ENCODE data around the gene HRAS.

HRAS gene

DNA sequence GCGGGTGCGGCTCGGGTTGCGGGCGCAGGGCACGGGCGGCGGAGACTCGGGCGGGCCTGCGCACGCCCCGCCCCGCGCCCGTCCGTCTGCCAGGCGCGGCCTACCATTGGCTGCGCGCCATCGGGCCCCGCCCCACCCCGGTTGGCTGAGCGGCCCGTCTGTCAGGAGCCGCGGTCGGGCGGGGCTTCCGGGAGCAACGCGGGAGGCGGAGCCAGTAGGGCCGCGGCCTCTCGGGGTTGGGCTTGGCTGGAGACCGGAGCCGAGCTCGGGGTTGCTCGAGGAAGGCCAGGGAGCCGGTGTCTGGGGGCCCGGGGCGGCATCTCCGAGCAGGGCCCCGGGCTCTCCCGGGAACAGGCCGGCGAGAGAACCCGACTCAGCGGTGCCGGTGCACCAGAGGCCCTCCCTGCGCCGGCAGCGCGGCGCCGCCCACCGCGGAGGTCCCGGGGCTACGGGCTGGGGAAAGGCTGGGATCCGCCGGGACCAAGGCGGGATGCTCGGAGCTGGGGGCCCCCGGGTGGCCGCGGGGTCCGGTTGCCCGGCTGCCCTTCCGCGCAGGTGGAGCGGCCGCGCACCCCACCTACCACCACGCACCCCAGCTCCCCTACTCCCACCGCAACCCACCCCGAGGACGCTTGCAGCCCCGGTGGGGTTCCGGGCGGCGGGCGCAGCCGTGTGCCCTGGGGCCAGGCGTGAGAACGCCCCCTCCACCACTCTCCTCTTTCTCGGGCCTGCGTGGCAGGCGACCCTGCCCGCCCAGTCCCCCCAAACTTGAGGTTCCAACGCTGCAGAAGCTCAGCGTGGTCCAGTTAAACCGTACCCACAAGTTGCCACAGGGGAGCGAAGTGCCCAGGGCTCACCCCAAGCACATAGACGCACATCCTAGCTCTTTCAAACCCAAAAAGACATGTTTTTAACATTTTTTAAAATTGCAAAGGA, at the start of gene HRAS:
Gene HRAS, minus strand, starts transcription at position 58 of the 936 bp plus-strand sequence.
- H3K27ac ChIP-seq, result peak within 1 kb of the TSS; percentile 48
- H3K4me3 ChIP-seq (ENCODE audit: low read depth, low read length), result peak within 1 kb of the TSS; percentile 73
- peak; percentile 78 for DNase-seq
- TF ChIP-seq, protein P1, sequence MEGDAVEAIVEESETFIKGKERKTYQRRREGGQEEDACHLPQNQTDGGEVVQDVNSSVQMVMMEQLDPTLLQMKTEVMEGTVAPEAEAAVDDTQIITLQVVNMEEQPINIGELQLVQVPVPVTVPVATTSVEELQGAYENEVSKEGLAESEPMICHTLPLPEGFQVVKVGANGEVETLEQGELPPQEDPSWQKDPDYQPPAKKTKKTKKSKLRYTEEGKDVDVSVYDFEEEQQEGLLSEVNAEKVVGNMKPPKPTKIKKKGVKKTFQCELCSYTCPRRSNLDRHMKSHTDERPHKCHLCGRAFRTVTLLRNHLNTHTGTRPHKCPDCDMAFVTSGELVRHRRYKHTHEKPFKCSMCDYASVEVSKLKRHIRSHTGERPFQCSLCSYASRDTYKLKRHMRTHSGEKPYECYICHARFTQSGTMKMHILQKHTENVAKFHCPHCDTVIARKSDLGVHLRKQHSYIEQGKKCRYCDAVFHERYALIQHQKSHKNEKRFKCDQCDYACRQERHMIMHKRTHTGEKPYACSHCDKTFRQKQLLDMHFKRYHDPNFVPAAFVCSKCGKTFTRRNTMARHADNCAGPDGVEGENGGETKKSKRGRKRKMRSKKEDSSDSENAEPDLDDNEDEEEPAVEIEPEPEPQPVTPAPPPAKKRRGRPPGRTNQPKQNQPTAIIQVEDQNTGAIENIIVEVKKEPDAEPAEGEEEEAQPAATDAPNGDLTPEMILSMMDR (IDR thresholded peaks at IDR 0.05; ENCODE audit: low read depth, low read length, missing control alignments), result no peak
- no peaks in the 10 kb centered on the region for H3K27me3 ChIP-seq (replicated peaks)
- in situ Hi-C loops (cut with HindIII; ENCODE audit: low pct_ligation_motif_present, low sequenced_read_pairs), result no loop called here
- peaks cover 23% of the 10 kb centered on the region for H3K36me3 ChIP-seq (replicated peaks)

DNA sequence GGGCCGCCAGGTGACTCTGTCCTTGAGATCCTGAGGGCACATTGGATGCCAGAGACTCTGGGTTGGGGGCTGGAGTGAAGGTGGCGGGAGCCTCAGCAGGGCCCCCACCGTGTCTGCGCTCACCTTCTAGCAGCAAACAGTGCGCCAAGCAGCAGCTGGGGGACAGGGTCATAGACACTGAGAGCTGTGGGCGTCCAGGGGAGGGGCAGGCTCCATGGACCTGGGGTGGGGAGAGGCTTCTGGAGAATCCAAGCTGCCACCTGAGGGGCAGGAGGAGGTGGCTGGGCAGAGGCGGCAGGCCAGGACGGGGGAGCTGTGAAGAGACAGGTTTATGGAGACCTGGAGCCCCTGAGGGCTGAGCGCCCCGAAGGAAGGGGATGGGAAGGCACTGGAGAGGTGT, 48.9 kb upstream of the HRAS start:
- peaks cover 41% of the 10 kb centered on the region for H3K36me3 ChIP-seq (replicated peaks)
- in situ Hi-C loops (cut with HindIII; ENCODE audit: low pct_ligation_motif_present, low sequenced_read_pairs), result no loop called here

DNA sequence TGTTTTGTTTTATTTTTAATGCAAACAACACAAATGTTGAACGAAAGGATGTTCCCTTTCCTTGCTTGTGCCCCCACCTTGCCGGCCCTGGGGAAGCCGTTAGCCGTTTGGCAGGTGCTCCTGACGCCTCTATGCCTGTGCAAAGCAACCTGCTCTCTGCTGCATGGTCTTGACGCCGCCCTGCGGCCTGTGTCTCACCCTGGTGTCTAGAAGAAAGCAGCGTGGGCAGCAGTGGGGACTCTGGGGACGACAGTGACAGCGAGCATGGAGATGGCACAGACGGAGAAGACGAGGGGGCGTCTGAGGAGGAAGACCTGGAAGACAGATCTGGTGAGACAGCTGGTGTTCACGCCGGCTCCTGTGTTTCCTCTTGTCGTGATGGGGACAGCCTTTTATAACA, 46.4 kb upstream of the HRAS start:
- H3K27me3 ChIP-seq (replicated peaks), result no peaks in the 10 kb centered on the region
- in situ Hi-C loops (cut with HindIII; ENCODE audit: low pct_ligation_motif_present, low sequenced_read_pairs), result no loop called here
- TF ChIP-seq, protein P1 (IDR thresholded peaks at IDR 0.05; ENCODE audit: low read depth, low read length, missing control alignments), result no peak
- H3K4me3 ChIP-seq (ENCODE audit: low read depth, low read length), result no peak overlapping the region
- peaks cover 27% of the 10 kb centered on the region for H3K36me3 ChIP-seq (replicated peaks)
- no peak for DNase-seq
- no peak overlapping the region for H3K27ac ChIP-seq

More for the DNA sequence above, 48.9 kb upstream of the HRAS start:
- Histone ChIP-seq H3K27ac (no peak overlapping the region), H3K27me3 (replicated peaks) (no peaks in the 10 kb centered on the region), H3K4me3 (ENCODE audit: low read depth, low read length) (no peak overlapping the region)
- TF ChIP-seq, protein P1 (IDR thresholded peaks at IDR 0.05; ENCODE audit: low read depth, low read length, missing control alignments), result no peak
- no peak for DNase-seq

DNA sequence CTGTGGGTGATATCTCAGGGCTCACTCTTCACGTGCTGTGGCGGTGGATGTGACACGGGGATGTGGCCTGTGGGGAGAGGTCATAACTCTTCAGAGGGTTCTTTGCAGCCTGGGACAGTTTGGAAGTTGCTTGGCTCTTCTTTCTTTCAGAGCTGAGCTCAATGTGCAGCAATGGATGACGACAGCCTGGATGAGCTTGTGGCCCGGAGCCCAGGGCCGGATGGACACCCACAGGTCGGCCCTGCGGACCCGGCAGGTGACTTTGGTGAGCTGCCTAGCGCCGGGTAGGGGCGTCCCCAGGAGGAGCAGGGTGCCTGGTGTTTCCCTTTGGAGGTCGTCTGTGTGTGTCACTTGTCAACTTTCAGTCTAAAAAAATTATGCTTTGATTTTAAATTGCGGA, 46.0 kb upstream of the HRAS start:
- H3K4me3 ChIP-seq (ENCODE audit: low read depth, low read length), result no peak overlapping the region
- H3K36me3 ChIP-seq (replicated peaks), result peaks cover 23% of the 10 kb centered on the region
- H3K27ac ChIP-seq, result no peak overlapping the region
- TF ChIP-seq, protein P1 (IDR thresholded peaks at IDR 0.05; ENCODE audit: low read depth, low read length, missing control alignments), result no peak
- in situ Hi-C loops (cut with HindIII; ENCODE audit: low pct_ligation_motif_present, low sequenced_read_pairs), result no loop called here
- no peak for DNase-seq
- no peaks in the 10 kb centered on the region for H3K27me3 ChIP-seq (replicated peaks)

DNA sequence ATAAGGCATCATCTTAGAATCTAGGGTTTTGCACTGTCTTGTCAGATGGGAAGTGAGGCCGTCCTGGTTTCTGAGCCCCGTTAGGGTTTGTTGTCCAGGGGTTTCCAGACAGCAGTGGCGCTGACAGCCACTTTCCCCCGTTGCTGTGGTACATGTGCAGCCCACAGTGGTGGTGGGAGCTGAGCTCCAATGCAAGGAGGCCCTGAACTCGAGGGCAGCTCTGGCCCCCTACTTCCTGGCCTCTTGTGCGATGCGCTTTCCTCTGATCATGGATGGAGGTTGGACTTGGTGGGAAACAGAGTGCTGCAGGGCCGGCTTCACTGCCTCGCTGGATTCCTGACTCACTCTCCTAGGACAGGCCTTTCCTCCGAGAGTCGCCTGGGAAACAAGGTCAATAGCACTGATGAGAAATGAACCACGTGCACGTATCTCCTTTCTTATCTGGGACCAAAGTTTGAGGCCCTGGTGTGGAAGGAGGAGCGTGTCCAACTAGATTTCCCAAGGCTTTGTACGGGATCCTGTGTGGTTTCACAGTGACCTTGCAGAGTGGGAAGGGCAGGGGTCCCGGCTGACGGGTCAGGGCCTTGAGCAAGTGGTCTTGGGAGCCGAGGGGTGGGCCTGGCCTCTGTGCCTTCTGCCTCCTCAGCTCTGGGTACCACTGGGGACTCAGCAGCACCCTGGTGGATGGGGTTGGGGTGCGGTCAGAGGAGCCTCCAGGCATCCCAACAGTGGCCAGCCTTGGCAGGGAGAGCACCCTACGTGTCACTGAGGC, 44.6 kb upstream of the HRAS start:
- peak; percentile 45 for DNase-seq
- in situ Hi-C loops (cut with HindIII; ENCODE audit: low pct_ligation_motif_present, low sequenced_read_pairs), result no loop called here
- H3K4me3 ChIP-seq (ENCODE audit: low read depth, low read length), result no peak overlapping the region
- peaks cover 21% of the 10 kb centered on the region for H3K36me3 ChIP-seq (replicated peaks)
- no peak overlapping the region for H3K27ac ChIP-seq
- TF ChIP-seq, protein P1 (IDR thresholded peaks at IDR 0.05; ENCODE audit: low read depth, low read length, missing control alignments), result no peak
- H3K27me3 ChIP-seq (replicated peaks), result peaks cover 3% of the 10 kb centered on the region

Measured in brain microvascular endothelial cell (primary cell).